GM13976 (cell line): ENCODE results near the gene ZCCHC2.

Experiments used
- DNase-seq: peaks from one replicate; pipeline ENCODE4 v3.0.0; 2012; ENCODE audit warnings: low spot score
- in situ Hi-C: fragments of 300-500 bp; cut with MboI; formaldehyde crosslinking; loops from one replicate; pipeline ENCODE4 v1.12.0; 2022; ENCODE audit warnings: low sequenced_read_pairs, mixed read lengths, inconsistent platforms; ENCODE audit not compliant: unreplicated experiment
- TF ChIP-seq, protein P1 (sequence below): IDR thresholded peaks from 2 replicates; pipeline ENCODE4 v1.5.1; 2012; ENCODE audit warnings: borderline replicate concordance, mild to moderate bottlenecking; ENCODE audit not compliant: insufficient read depth; ENCODE audit errors: extremely low read depth, missing control alignments, control extremely low read depth

Gene ZCCHC2

DNA sequence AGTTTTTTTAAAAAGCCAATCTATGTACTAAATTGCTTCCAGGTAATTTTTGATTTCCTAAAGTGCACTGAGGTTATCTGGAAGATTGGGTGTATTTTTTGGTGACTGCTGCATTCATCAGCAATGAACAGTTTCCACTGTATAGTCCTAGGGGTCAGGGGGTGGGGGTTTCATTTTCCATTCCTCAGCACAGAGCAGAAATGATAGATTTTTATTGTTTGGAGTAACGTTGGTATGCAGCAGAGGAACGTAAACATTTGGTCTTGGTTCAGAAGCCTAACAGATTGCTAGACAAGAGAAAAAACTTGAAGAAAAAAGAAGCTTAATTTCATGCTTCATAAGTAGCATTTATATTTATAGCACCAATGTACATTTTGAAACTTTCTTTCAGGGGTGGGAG is 54.9 kb downstream of the ZCCHC2 start:
- in situ Hi-C loops: loop anchor here (25.0 kb wide), 1 partner anchor 410 kb away; no protein-coding TSS in a partner anchor
- TF ChIP-seq, protein P1, sequence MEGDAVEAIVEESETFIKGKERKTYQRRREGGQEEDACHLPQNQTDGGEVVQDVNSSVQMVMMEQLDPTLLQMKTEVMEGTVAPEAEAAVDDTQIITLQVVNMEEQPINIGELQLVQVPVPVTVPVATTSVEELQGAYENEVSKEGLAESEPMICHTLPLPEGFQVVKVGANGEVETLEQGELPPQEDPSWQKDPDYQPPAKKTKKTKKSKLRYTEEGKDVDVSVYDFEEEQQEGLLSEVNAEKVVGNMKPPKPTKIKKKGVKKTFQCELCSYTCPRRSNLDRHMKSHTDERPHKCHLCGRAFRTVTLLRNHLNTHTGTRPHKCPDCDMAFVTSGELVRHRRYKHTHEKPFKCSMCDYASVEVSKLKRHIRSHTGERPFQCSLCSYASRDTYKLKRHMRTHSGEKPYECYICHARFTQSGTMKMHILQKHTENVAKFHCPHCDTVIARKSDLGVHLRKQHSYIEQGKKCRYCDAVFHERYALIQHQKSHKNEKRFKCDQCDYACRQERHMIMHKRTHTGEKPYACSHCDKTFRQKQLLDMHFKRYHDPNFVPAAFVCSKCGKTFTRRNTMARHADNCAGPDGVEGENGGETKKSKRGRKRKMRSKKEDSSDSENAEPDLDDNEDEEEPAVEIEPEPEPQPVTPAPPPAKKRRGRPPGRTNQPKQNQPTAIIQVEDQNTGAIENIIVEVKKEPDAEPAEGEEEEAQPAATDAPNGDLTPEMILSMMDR: no peak
- no peak for DNase-seq

DNA sequence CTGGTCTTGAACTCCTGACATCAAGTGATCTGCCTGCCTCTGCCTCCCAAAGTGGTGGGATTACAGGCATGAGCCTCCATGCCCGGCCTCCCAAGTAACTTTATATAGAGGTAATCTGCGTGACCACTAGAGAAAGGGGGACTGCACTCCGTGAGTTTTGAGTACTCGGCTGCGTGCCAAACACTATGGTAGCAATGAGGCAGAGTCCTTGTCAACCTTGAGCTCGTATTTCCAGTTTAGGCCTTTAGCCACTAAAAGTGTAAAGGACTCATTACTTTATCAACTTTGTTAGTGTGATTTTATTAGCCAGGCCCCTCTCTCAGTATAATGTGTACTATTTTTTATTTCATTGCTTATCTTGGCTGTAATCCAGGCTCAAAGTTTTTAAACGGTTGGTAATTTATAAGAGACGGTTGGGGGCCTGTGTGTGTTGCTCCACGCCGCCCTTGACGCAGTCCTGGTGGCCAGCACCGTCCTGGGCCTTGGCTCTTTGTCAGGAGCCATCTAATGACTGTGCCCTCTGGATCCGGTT is 56.2 kb downstream of the ZCCHC2 start:
- TF ChIP-seq, protein P1: no peak
- in situ Hi-C loops: loop anchor here (25.0 kb wide), 1 partner anchor 408 kb away; no protein-coding TSS in a partner anchor
- no peak for DNase-seq

DNA sequence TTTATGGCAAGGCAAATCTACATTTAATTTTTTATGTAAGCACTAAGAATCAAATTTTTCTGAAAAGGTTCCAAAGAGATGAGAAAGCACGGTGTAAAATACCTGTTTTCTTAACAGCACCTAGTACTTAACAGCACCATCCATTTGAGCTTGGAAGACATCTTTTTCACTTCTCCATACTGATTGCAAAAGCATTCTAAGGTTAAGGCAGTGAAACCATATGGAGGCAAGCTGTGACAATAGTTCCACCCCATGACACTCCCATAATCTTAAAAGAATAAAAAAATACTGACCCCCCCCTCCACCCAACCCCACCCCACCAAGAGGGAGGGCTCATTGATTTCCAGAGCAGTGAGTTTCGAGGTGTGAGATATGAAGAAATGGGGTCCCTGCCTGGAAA is 60.6 kb downstream of the ZCCHC2 start:
- TF ChIP-seq, protein P1: no peak
- in situ Hi-C loops: loop anchor here (25.0 kb wide), 1 partner anchor 404 kb away; no protein-coding TSS in a partner anchor
- DNase-seq: no peak

DNA sequence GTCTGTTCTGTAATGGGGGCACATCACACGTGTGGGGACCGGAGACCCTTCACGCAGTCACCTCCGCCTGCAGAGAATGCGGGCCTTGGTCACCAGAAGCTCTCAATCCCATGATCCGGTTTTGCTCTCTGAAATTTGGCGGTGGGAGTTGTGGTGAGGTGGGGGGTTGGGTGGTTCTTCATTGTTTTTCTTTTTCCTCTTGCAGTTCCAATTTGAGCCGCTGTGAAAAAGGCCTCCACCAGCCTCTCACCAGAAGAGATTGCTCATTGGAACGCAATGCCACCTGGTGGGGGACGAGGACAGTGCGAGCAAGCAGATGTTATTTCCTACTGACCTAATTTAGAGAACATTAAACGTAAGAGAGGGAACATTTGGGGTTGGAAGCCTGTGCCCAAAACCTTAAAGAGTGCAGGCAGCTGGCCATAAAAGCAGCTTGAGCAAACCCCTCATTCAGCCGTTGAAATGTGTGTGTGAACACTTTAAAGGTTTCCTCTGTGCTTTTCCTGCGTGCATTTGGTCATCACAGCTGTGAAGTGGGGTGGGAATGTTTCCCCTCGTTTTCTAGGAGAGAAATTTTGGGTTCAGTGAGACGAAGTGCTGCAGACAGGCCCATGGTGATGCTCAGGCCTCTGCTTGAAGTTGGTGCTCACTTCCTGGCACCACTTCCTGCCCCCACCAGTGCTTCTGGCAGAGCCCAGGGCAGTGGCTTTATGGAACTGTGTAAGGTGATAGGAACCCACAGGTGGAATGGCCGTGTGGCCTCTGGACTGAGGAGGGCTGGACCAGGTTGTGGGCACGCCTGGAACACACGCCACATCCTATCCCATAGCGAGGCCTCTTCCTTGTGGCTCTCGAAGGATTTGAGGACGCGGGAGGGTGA is 61.7 kb downstream of the ZCCHC2 start:
- peak; percentile 88 for DNase-seq
- in situ Hi-C loops: loop anchor here (25.0 kb wide), 1 partner anchor 403 kb away; no protein-coding TSS in a partner anchor
- TF ChIP-seq, protein P1: peak; percentile 95

DNA sequence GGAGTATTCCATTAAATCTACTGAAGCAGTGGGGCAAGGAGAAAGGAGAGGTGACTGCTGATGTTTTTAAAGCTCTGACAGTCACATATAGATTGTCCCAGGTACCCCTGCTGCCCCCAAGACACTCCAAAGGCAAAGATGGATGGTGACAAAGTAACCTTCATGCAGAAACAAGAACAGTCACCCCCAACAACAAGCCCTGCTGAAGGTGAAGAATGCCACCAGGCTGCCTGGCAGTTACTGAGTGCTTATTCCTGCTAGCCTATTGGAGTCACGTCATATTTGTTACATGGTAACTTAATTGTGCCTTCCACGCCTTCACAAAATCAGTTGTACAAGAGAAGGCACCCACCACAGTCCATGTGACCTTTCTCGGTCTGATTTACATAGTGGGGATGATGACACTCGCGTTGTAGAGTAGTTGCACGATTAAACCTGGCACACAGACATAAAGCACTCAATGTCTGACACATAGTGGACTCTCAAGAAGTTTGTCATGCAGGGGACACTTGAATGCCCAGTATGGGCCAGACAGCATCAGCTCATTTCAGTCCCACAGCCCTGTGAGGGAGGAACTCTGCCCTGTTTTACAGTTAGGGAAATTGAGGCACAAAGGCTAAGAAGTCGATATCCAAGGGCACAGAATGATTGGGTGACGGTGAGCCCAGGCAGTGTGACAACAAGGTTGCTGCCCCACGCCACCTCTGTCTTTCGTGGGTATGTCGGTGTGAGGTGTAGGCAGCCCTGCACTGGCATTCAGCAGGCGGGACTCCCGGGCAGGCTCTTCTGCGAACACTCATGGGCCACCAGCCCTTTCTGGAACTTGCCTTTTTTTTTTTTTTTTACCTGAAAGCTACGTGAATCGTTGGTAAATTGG is 62.7 kb downstream of the ZCCHC2 start:
- DNase-seq: no peak
- TF ChIP-seq, protein P1: no peak
- in situ Hi-C loops: loop anchor here (25.0 kb wide), 1 partner anchor 402 kb away; no protein-coding TSS in a partner anchor
